HEK293 (cell line): Measurements from ENCODE around the gene VWDE.

Experiments used
- CTCF ChIP-seq: fragments of 450-650 bp; formaldehyde crosslinking; IDR thresholded peaks from 2 replicates; pipeline ENCODE4 v1.5.1; 2016; ENCODE audit warnings: missing biosample characterization, missing genetic modification characterization
- ZBTB1 ChIP-seq: fragments of 450-650 bp; formaldehyde crosslinking; IDR thresholded peaks from 2 replicates; pipeline ENCODE4 v1.5.1; 2016; ENCODE audit warnings: missing biosample characterization, missing genetic modification characterization
- ZNF10 ChIP-seq: fragments of 450-650 bp; formaldehyde crosslinking; IDR thresholded peaks from 2 replicates; pipeline ENCODE4 v1.5.1; 2017; ENCODE audit warnings: missing biosample characterization, missing genetic modification characterization

DNA sequence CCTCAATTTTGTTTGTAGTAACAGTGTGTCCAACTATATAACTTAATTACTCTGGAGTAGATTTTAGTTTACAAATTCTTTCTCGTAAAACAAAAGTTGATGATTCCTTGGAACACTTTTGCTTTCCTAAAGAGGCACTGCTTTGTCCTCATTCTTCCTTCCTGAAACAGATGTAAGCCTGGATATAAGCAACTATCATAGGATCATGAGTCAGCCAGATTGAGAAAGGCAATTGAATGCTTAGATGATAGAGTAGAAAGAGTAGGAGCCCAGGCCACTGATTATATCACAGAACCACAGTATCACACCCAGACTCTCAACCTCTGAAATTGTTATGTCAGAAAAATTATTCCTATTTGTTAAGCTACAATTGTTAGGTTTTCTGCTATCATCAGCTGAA lies 122.6 kb downstream of the VWDE start:
- TF ChIP-seq ZBTB1 (tag by site-specific recombination) (no peak), CTCF (tag by site-specific recombination) (no peak), ZNF10 (tag by site-specific recombination) (no peak)
